GM19468 (cell line): ENCODE results near the gene FMNL1.
A peak's percentile ranks its signal among the peaks of the same experiment; 100 is the strongest.
"Not testable (repeated sequence)": the region's sequence is repeated elsewhere in the genome, so short reads cannot be mapped to it uniquely, and the experiment has no call there.

ENCODE experiments used
- ATAC-seq: cut with Tn5 transposase; IDR thresholded peaks from one replicate; pipeline ENCODE4 v1.9.1; 2021; ENCODE audit warnings: mild to moderate bottlenecking, moderate library complexity, moderate number of reproducible peaks; ENCODE audit not compliant: unreplicated experiment; ENCODE audit errors: extremely low read depth

FMNL1 gene

GRCh38 chr17:45234641-45235415, 13.1 kb downstream of the FMNL1 start:
- ATAC-seq, result no peak

GRCh38 chr17:45235416-45236281, 14.0 kb downstream of the FMNL1 start:
- ATAC-seq, result no peak

GRCh38 chr17:45236282-45236606, 14.6 kb downstream of the FMNL1 start:
- ATAC-seq, result no peak

GRCh38 chr17:45237686-45238085, 16.0 kb downstream of the FMNL1 start:
- no peak for ATAC-seq

- ATAC-seq, result no peak
Measured at GRCh38 chr17:45238155-45238774, 16.6 kb downstream of the FMNL1 start.

- ATAC-seq, result no peak
Measured at GRCh38 chr17:45240905-45241327, 19.2 kb downstream of the FMNL1 start.

- ATAC-seq, result no peak
Measured at GRCh38 chr17:45241328-45242028, 19.8 kb downstream of the FMNL1 start.

- ATAC-seq, result no peak
Measured at GRCh38 chr17:45242029-45242414, 20.3 kb downstream of the FMNL1 start.

GRCh38 chr17:45243750-45244149, 22.1 kb downstream of the FMNL1 start:
- no peak for ATAC-seq

GRCh38 chr17:45244725-45245656, 23.3 kb downstream of the FMNL1 start:
- ATAC-seq, result no peak

- ATAC-seq, result no peak
Measured at GRCh38 chr17:45246338-45246737, 24.7 kb downstream of the FMNL1 start.

GRCh38 chr17:45246861-45247428, 25.3 kb downstream of the FMNL1 start:
- no peak for ATAC-seq

GRCh38 chr17:45247429-45248131, 25.9 kb downstream of the FMNL1 start:
- peak; percentile 71 for ATAC-seq

GRCh38 chr17:45248132-45248957, 26.7 kb downstream of the FMNL1 start:
- no peak for ATAC-seq

GRCh38 chr17:45251931-45252330, 30.2 kb downstream of the FMNL1 start:
- no peak for ATAC-seq

- not testable (repeated sequence) for ATAC-seq
Measured at GRCh38 chr17:45253237-45253636, 31.6 kb downstream of the FMNL1 start.

GRCh38 chr17:45253879-45254278, 32.2 kb downstream of the FMNL1 start:
- no peak for ATAC-seq

- ATAC-seq, result no peak
Measured at GRCh38 chr17:45255358-45255757, 33.7 kb downstream of the FMNL1 start.
